Gastroesophageal sphincter (tissue), 4 donors: Measurements from ENCODE around the gene CNTN6. TPM values are rescaled to one million over a fixed set of nuclear protein-coding genes. Genes with fewer than 3 reads are reported as not detected.

ENCODE experiments used
- ATAC-seq: fragments of 150-250 bp; one replicate; pipeline ENCODE4 v1.9.1; 2016; ENCODE audit warnings: mild to moderate bottlenecking, moderate library complexity
- H3K27ac ChIP-seq, 4 donors: fragments of 200-600 bp; sonication (generic) in 3 of 4; 1 replicate in 3 of 4; 2 replicates in 1 of 4; pipeline ENCODE4 v1.5.1; 2016 to 2019
- H3K27me3 ChIP-seq: fragments of 200-600 bp; sonication (generic); one replicate; pipeline ENCODE4 v1.5.1; 2019
- H3K36me3 ChIP-seq, 2 donors: fragments of 200-600 bp; sonication (generic); one replicate each; pipeline ENCODE4 v1.5.1; 2019; ENCODE audit warnings: control low read depth in 1 of 2
- H3K4me1 ChIP-seq, 3 donors: fragments of 200-600 bp; sonication (generic); 1 replicate in 2 of 3; 2 replicates in 1 of 3; pipeline ENCODE4 v1.5.1; 2016 to 2019; ENCODE audit warnings: control low read depth in 2 of 3
- H3K4me3 ChIP-seq, 2 donors: fragments of 200-600 bp; sonication (generic); one replicate each; pipeline ENCODE4 v1.5.1; 2019; ENCODE audit warnings: mild to moderate bottlenecking in 1 of 2, moderate library complexity in 1 of 2
- H3K9me3 ChIP-seq, 3 donors: fragments of 200-600 bp; sonication (generic); one replicate each; pipeline ENCODE4 v1.5.1; 2017 to 2019; ENCODE audit warnings: control low read depth in 2 of 3
- CTCF ChIP-seq, 4 experiments: fragments of 200-600 bp in 2 of 4; fragments of 450-650 bp in 2 of 4; sonication (generic) in 1 of 4; IDR thresholded peaks; one replicate each; pipeline ENCODE4 v1.5.1; 2017 to 2019; ENCODE audit warnings: antibody characterized with exemption in 4 of 4, mild to moderate bottlenecking in 2 of 4, moderate library complexity in 2 of 4
- EP300 ChIP-seq: sonication (generic); formaldehyde crosslinking; IDR thresholded peaks from one replicate; pipeline ENCODE4 v1.6.1; 2017; ENCODE audit warnings: antibody characterized with exemption, mild to moderate bottlenecking
- POLR2A ChIP-seq, 2 donors: fragments of 450-650 bp; IDR thresholded peaks; one replicate each; pipeline ENCODE4 v1.6.1; 2017; ENCODE audit warnings: antibody characterized with exemption in 2 of 2, mild to moderate bottlenecking in 2 of 2, moderate library complexity in 1 of 2
- POLR2AphosphoS5 ChIP-seq: sonication (generic); formaldehyde crosslinking; IDR thresholded peaks from one replicate; pipeline ENCODE4 v1.6.1; 2017; ENCODE audit warnings: antibody characterized with exemption
- WGBS, 2 donors: methylation state at CpG; one replicate each; pipeline ENCODE4 v1.1.5; 2018; ENCODE audit warnings: low coverage in 1 of 2; 5-methylcytosine and 5-hydroxymethylcytosine counted together
- total RNA-seq, 4 donors: library from RNA; depleted of rRNA; stranded (reverse); fragments of >200 nt; gene quantifications; one replicate each; pipeline ENCODE4 v1.1.0, GENCODE V29; 2016

Gene CNTN6
- total RNA-seq, 4 donors from 2014 or later: 0.16 to 0.54 TPM; not detected in 2

- WGBS, 2 donors: 61 to 80% methylated on average over 2 of the region's 2 CpGs
- no peak for TF ChIP-seq CTCF (IDR thresholded peaks at IDR 0.05)
- no peak for TF ChIP-seq POLR2A (IDR thresholded peaks at IDR 0.05)
- TF ChIP-seq POLR2AphosphoS5: no peak
- no peak for TF ChIP-seq EP300
Observed at GRCh38 chr3:1197051-1197450, 104.2 kb downstream of the CNTN6 start.

DNA sequence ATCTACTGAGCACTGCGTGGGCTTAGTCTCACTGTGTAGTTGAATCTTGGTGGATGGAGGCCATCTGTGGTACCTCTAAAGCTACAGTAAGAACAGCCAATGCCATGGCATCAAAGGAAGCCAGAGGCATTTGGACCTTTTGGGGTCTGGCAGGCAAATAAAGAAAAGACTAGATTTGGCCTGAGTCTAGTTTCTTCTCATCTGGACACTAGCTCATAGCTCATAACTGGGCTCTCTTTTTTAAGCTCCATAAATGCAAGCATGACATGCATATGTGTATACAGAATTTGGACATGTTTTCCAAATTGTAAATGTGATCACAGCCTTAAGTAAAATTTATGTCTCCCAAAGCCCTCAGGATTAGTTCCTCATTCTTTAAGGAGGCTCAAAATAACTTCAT, 107.5 kb downstream of the CNTN6 start:
- no peak for ATAC-seq
- Histone ChIP-seq H3K36me3 (no peaks in the 10 kb centered on the region), H3K27ac (no peak overlapping the region), H3K27me3 (no peaks in the 10 kb centered on the region), H3K9me3 (no peaks in the 10 kb centered on the region), H3K4me3 (no peak overlapping the region), H3K4me1 (no peaks in the 10 kb centered on the region)
- WGBS, 2 donors: 63% methylated on average over 1 of the region's 1 CpG; no CpG with 5 or more reads in 1 of the 2 donors
- TF ChIP-seq POLR2A (IDR thresholded peaks at IDR 0.05) (no peak), EP300 (no peak), CTCF (IDR thresholded peaks at IDR 0.05) (no peak), POLR2AphosphoS5 (no peak)

More at GRCh38 chr3:1197051-1197450, 104.2 kb downstream of the CNTN6 start:
- Histone ChIP-seq H3K36me3 (no peaks in the 10 kb centered on the region), H3K4me1 (no peaks in the 10 kb centered on the region), H3K4me3 (no peak overlapping the region), H3K27me3 (no peaks in the 10 kb centered on the region), H3K9me3 (no peaks in the 10 kb centered on the region), H3K27ac (no peak overlapping the region)
- ATAC-seq: no peak

DNA sequence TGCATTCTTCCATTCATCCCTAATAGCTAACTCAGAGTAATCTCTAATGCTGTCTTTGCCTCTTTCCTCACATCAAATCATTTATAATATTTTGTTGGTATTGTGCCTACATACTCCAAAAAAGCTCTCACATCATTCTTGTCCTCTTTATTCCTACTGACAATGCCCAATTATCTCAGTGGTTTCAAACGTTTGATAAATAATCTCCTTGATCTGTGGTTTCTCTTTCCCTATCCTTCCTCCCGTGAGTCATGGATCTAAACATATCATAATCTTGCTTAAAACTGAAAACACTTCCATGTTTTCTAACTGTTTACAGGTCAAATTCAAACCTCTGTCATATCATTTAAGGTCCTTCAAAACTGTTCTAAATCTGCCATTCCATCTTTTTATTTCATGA, 115.1 kb downstream of the CNTN6 start:
- 20% methylated on average over 2 of the region's 2 CpGs; no CpG with 5 or more reads in 1 of the 2 donors for WGBS, 2 donors
- H3K36me3 ChIP-seq: no peaks in the 10 kb centered on the region
- ATAC-seq: no peak
- TF ChIP-seq POLR2AphosphoS5: no peak
- TF ChIP-seq POLR2A (IDR thresholded peaks at IDR 0.05): no peak
- no peak for TF ChIP-seq EP300
- no peak for TF ChIP-seq CTCF (IDR thresholded peaks at IDR 0.05)
- no peak overlapping the region for H3K4me3 ChIP-seq
- H3K27ac ChIP-seq: no peak overlapping the region
- no peaks in the 10 kb centered on the region for H3K27me3 ChIP-seq
- H3K4me1 ChIP-seq: no peaks in the 10 kb centered on the region
- no peaks in the 10 kb centered on the region for H3K9me3 ChIP-seq

DNA sequence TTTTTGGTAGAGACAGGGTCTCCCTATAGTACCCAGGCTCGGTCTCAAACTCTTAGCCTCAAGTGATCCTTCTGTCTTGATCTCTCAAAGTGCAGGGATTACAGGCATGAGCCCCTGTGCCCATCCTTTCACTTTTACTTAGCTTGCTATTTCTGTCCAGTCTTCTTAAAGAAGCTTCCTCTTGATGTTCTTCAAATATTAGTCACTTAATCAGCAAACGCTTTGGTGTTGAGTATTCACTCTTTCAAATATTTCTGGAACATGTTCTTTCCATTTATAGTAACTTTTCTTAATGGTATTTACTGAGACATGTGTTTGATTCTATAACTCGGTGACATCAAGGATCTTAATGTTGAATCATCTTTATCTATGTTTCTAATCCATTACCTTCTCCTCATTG, 122.1 kb downstream of the CNTN6 start:
- Histone ChIP-seq H3K4me1 (no peaks in the 10 kb centered on the region), H3K27me3 (no peaks in the 10 kb centered on the region), H3K9me3 (no peaks in the 10 kb centered on the region), H3K4me3 (no peak overlapping the region), H3K36me3 (no peaks in the 10 kb centered on the region), H3K27ac (no peak overlapping the region)
- TF ChIP-seq EP300 (no peak), POLR2AphosphoS5 (no peak), CTCF (IDR thresholded peaks at IDR 0.05) (no peak), POLR2A (IDR thresholded peaks at IDR 0.05) (no peak)
- no peak for ATAC-seq
- 63 to 75% methylated on average over 3 of the region's 3 CpGs for WGBS, 2 donors

DNA sequence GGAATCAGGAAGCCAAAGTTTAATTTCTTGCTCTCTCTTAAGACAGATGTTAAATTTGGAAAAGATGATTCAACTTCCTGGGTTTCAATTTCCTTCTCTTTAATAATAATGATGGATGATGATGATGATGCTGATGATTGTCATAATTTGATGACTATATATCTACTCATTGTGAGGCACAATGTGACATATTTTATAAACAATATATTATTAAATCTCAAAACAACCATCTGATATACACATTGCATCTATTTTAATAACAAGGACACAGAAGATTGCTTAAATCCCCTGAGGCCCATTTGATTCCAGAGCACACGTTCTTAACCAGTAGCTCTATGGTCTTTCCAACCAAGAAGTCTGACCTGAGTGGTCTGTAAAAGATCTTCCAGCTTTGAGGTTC, 124.0 kb downstream of the CNTN6 start:
- Histone ChIP-seq H3K9me3 (no peaks in the 10 kb centered on the region), H3K27ac (no peak overlapping the region), H3K4me1 (no peaks in the 10 kb centered on the region), H3K4me3 (no peak overlapping the region), H3K36me3 (no peaks in the 10 kb centered on the region), H3K27me3 (no peaks in the 10 kb centered on the region)
- WGBS, 2 donors: 25 to 36% methylated on average over 1 of the region's 1 CpG
- no peak for ATAC-seq
- TF ChIP-seq CTCF (IDR thresholded peaks at IDR 0.05) (no peak), EP300 (no peak)
